ENCODE measurements around the gene IGSF21. TPM values are rescaled to one million over a fixed set of nuclear protein-coding genes. Genes with fewer than 3 reads are reported as not detected.

The IGSF21 gene
- total RNA-seq, 1 donor from 2014 or later, result 0.89 TPM

DNA sequence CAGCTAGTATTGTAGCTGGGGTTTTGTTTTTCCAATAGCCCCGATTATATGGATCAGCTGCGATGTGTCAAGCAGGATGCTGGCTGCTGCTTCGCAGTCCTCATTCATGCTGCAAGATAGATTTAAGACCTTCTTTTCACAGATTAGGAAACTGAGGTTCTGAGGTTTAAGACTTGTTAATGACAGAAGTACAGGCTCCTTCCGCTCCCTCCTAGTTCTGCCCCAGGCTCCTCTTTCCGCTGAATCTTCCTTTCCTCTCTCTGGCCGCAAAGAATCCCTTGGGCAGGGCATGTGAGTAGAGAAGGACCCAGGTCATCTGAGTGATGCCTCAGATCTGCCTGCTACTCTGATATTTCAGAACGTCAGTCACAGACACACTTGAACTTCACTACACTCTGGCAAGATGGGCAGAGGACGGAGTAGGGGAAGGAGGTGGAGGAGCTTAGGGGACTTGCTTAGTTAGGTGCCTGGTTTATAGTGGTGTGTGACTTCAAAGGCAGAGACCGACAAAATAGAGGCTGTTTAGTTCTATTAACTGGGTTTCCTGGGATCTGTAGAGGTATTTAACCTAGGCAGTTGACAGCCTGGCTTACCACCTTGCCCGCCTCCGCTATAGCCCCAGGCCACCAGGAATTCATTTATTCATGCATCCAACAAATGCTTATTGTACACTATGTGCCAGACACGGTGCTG lies 4.2 kb downstream of the IGSF21 start:
- no peak for DNase-seq
- no peak for ATAC-seq (ENCODE audit: poor library complexity)
- intact Hi-C loops (cut with DNase I), result no loop called here

- no peak for ATAC-seq (ENCODE audit: poor library complexity)
- intact Hi-C loops (cut with DNase I), result no loop called here
Measured at GRCh38 chr1:18112611-18113010, 5.0 kb downstream of the IGSF21 start.

GRCh38 chr1:18114726-18115410 lies 7.3 kb downstream of the IGSF21 start:
- no peak for DNase-seq
- no peak for ATAC-seq (ENCODE audit: poor library complexity)
- intact Hi-C loops (cut with DNase I), result no loop called here

More at GRCh38 chr1:18112611-18113010, 5.0 kb downstream of the IGSF21 start:
- no peak for DNase-seq

DNA sequence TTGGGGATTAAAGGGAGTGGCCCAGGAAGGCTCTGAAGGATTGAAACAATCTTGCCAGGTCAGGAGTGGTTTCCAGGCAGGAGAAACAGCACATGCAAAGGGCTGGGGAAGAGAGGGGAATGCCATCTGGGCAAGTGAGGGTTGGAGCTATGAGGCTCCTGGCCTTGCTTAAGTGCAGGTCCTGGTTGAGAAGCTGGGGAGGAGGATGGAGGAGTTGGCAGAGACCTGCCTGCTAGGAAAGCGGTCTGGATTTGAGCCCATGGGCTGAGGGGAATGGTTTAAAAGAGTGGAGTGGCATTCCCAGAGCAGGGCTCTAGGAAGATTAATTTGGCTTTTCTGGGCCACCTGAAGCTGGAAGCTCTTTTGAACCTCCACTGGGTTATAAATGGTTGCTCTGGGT lies 9.2 kb downstream of the IGSF21 start:
- intact Hi-C loops (cut with DNase I), result no loop called here
- ATAC-seq (ENCODE audit: poor library complexity) (no peak), DNase-seq (no peak)

DNA sequence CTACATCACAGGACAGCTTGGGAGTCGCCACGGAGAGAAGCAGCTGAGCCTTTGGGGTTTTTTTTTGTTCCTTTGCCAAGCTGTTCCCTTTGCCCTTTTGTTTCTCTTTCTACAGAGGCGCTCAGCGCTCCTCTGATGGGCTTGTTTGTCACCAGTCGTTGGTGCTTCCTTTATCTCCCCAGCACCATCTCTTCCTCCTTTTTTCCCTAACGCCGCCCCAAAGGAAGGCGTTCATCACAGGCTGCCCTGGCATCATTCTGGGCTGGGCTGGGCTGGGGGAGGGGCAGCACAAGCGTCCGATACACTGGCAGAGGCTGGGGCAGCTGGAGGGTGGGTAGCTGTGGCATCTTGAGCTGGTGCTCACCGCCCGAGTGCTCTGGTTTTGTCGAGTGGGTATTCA lies 10.5 kb downstream of the IGSF21 start:
- ATAC-seq (ENCODE audit: poor library complexity), result peak; percentile 68
- DNase-seq, result peak; percentile 68
- intact Hi-C loops (cut with DNase I), result no loop called here

DNA sequence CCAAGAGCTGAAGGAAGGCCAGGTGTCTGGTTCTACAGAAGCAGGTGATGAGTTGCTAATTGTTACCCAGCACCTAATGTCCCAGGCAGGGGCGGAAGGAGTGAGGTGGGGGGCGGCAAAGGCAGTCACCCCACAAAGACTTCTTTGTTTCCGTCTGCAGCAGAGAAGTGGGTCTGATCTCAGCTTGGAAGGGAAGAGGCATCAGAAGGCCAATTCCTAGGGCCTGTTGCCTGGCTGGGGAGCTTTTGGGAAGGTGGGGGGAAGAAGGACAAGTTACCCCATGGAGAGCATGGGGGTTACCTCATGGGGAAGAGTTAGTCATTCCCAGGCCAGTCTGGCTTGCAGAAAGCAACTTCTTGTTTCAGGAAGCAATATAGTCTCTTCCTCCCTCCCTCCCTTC lies 10.9 kb downstream of the IGSF21 start:
- ATAC-seq (ENCODE audit: poor library complexity) (no peak), DNase-seq (no peak)
- intact Hi-C loops (cut with DNase I), result no loop called here

- DNase-seq, result no peak
- intact Hi-C loops (cut with DNase I), result no loop called here
- ATAC-seq (ENCODE audit: poor library complexity), result no peak
Measured at GRCh38 chr1:18119289-18119688, 11.7 kb downstream of the IGSF21 start.

- ATAC-seq (ENCODE audit: poor library complexity) (no peak), DNase-seq (no peak)
- intact Hi-C loops (cut with DNase I), result no loop called here
Measured at GRCh38 chr1:18119771-18120377, 12.3 kb downstream of the IGSF21 start.

DNA sequence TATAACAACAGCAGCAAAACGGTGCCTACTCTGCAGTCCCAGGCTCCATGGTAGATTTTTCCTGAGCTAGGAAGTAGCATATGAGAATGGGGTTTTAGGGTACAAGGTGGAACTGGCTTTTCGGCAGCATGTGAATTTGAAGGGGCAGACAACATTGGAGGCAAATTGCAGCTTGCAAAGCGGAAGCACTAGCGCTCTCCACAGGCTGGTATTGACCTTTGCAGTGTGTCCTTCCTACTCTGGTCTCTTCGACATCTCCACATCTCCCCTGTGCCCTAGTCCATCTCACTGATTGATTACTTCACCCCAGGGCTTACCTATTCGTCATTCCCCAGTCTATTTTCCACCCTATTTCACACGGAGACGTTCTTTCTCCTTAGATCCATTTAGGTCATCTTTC lies 13.0 kb downstream of the IGSF21 start:
- intact Hi-C loops (cut with DNase I), result no loop called here
- DNase-seq (no peak), ATAC-seq (ENCODE audit: poor library complexity) (no peak)

GRCh38 chr1:18121072-18121820 lies 13.6 kb downstream of the IGSF21 start:
- ATAC-seq (ENCODE audit: poor library complexity), result no peak
- intact Hi-C loops (cut with DNase I), result no loop called here
- no peak for DNase-seq

GRCh38 chr1:18123467-18123992 lies 15.9 kb downstream of the IGSF21 start:
- intact Hi-C loops (cut with DNase I), result no loop called here
- ATAC-seq (ENCODE audit: poor library complexity) (no peak), DNase-seq (no peak)

- no peak for ATAC-seq (ENCODE audit: poor library complexity)
- no peak for DNase-seq
- intact Hi-C loops (cut with DNase I), result no loop called here
Measured at GRCh38 chr1:18124977-18125376, 17.4 kb downstream of the IGSF21 start.

GRCh38 chr1:18126616-18127015 lies 19.0 kb downstream of the IGSF21 start:
- no peak for DNase-seq

GRCh38 chr1:18128298-18128697 lies 20.7 kb downstream of the IGSF21 start:
- ATAC-seq (ENCODE audit: poor library complexity), result no peak
- intact Hi-C loops (cut with DNase I), result no loop called here
- no peak for DNase-seq

More at GRCh38 chr1:18126616-18127015, 19.0 kb downstream of the IGSF21 start:
- intact Hi-C loops (cut with DNase I), result no loop called here
- ATAC-seq (ENCODE audit: poor library complexity), result no peak

DNA sequence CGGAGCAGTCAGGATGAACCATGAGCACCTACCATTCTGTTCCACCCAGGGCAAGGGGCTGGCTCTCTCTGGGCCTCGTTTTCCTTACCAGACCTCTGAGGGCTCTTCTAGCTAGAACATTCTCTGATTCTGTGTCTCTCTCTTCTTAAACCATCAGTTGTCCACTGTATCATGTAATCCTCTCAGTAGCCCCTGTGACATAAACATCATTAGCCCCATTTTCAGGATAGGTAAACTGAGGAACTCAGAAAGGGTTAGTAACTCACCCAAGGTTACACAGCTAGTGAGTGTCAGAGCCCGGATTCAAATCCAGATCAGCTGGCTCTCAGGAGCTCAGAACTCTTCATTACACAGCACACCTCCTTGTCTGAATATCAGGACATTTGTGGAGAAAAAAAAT lies 22.8 kb downstream of the IGSF21 start:
- ATAC-seq (ENCODE audit: poor library complexity), result no peak
- intact Hi-C loops (cut with DNase I), result no loop called here
- no peak for DNase-seq

DNA sequence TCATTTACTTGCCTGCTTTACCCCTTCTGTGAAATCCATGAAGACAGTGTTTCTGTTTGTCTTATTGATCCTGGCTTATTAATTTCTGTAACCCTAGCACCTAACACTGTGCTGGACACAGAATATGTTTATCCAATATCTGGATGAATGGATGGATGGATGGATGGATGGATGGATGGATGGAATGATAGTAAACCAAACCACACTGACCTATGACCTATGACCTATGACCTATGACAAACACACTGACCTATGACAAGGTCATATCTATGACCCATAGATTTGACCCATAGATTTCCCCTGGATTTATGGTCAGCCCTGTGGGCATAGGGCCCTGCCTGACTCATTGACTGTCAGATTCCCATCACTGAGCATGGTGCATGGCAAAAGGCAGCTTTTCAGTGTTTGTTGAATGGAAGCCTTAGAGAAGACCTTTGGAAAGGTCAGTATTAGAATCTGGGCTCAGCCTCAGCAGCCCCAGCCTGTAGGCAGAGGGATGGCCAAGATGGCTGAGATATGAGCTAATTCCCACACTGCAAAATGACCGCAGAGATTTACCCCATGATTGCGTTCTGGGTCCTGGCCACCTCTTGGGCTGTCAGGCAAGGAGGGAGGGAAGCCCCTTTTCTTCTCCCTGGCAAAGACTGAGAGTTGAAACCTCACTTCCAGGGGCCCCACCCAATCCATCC lies 24.6 kb downstream of the IGSF21 start:
- ATAC-seq (ENCODE audit: poor library complexity) (no peak), DNase-seq (no peak)
- intact Hi-C loops (cut with DNase I), result no loop called here

DNA sequence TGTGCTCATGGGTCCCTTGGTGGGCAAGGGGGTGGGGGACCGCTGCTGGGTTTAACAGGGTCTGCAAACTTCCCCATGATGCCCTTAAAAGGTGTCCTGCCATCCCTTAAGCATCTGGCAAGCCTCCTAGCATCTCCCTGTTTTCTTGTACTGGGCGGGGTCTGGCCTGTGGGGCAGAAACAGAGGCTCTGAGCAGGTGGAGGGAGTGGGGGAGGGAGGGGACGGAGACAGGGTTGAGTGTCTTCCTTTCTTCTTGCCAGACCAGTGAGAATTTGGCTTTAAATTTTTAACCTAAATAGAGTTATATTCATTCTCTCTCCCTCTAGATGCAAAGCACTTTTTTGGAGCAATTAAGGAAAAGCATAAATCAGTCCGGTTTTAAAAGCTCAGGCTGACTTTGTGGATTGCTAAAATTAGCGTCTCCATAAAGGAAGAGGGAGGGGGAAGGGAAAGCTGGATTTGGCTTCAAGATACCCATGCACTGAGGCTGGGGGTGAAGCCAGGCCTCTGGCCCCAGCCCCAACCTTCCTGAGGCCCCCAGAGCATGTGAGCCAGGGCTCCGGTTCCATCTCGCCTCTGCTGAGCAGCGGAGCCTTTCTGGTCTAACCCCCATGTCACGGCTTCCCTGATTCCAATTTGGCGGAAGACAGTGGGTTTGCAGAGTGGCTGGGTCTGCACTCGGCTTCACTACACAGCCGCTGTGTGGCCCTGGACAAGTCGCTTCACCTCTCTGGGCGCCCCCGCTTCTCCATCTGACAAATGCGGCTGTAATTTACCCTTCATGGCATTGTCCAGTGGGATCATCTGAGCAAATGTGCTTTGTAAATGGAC lies 25.3 kb downstream of the IGSF21 start:
- DNase-seq (no peak), ATAC-seq (ENCODE audit: poor library complexity) (no peak)
- intact Hi-C loops (cut with DNase I), result no loop called here

Measured in Right ventricle myocardium superior (tissue), 1 donor.